Panc1 (cell line): ENCODE results near the gene UPB1. TPM values are rescaled to one million over a fixed set of nuclear protein-coding genes. Genes with fewer than 3 reads are reported as not detected.

Source experiments
- ATAC-seq: fragments of 200-7000 bp; cut with Tn5 transposase; 2 replicates; pipeline ENCODE4 v1.9.1; 2020; ENCODE audit warnings: mild to moderate bottlenecking, moderate library complexity
- BruUV-seq: library from RNA; stranded (reverse); fragments of 400-500 nt; replicated peaks from 2 replicates; lab custom pipeline; 2021; lab: Mats Ljungman, UMichigan
- CTCF ChIA-PET: fragments of 300-600 bp; sonication (Branson Sonifier 250); formaldehyde crosslinking; loops from one replicate; lab custom pipeline; 2022; ENCODE audit warnings: antibody characterized with exemption; lab: Charles Lee
- POLR2A ChIA-PET: fragments of 300-600 bp; sonication (Branson Sonifier 250); formaldehyde crosslinking; loops from one replicate; lab custom pipeline; 2022; ENCODE audit warnings: antibody characterized with exemption; lab: Charles Lee
- DNase-seq: peaks from one replicate; pipeline ENCODE4 v3.0.0-alpha.2; 2010; ENCODE audit warnings: low read depth, low spot score
- H3K27ac ChIP-seq: 2 replicates; pipeline ENCODE4 v1.5.1; 2011; ENCODE audit warnings: mild to moderate bottlenecking, low read length, inconsistent platforms
- H3K27me3 ChIP-seq: fragments of 200-500 bp; sonication (Bioruptor generic); 2 replicates; pipeline ENCODE4 v1.6.0; 2014; ENCODE audit warnings: low read length, inconsistent platforms; ENCODE audit not compliant: control insufficient read depth, insufficient read depth
- H3K36me3 ChIP-seq: fragments of 200-500 bp; sonication (Bioruptor generic); 2 replicates; pipeline ENCODE4 v1.5.1; 2014; ENCODE audit warnings: inconsistent platforms, mild to moderate bottlenecking, low read length, moderate library complexity; ENCODE audit not compliant: control insufficient read depth, insufficient read depth
- H3K4me1 ChIP-seq: 2 replicates; pipeline ENCODE4 v1.5.1; 2011; ENCODE audit warnings: inconsistent platforms, mild to moderate bottlenecking, low read length, moderate library complexity; ENCODE audit not compliant: control insufficient read depth, insufficient read depth
- H3K4me3 ChIP-seq, 2 experiments: 2 replicates each; pipeline ENCODE4 v1.5.1; 2011 to 2012; ENCODE audit warnings: low read depth in 2 of 2, low read length in 2 of 2, mild to moderate bottlenecking in 2 of 2, inconsistent platforms in 1 of 2, moderate library complexity in 1 of 2
- H3K9me3 ChIP-seq: fragments of 200-500 bp; sonication (Bioruptor generic); 2 replicates; pipeline ENCODE4 v1.5.1; 2014; ENCODE audit warnings: low read depth, mild to moderate bottlenecking, inconsistent platforms, low read length, moderate library complexity; ENCODE audit not compliant: control insufficient read depth, insufficient read depth
- CTCF ChIP-seq: fragments of 450-650 bp; IDR thresholded peaks from 2 replicates; pipeline ENCODE4 v1.5.1; 2017; ENCODE audit warnings: mild to moderate bottlenecking
- POLR2AphosphoS5 ChIP-seq: IDR thresholded peaks from 2 replicates; pipeline ENCODE4 v1.6.1; 2012; ENCODE audit warnings: mild to moderate bottlenecking, low read depth, low read length, moderate library complexity
- REST ChIP-seq, 2 experiments: IDR thresholded peaks; 2 replicates each; pipeline ENCODE4 v1.6.1; 2011 to 2012; ENCODE audit warnings: low read depth in 2 of 2, control low read depth in 1 of 2, low read length in 1 of 2, mild to moderate bottlenecking in 1 of 2, moderate library complexity in 1 of 2; ENCODE audit not compliant: insufficient read depth in 1 of 2
- SIN3A ChIP-seq: IDR thresholded peaks from 2 replicates; pipeline ENCODE4 v1.6.1; 2012; ENCODE audit warnings: low read depth, mild to moderate bottlenecking, low read length, moderate library complexity, borderline replicate concordance; ENCODE audit not compliant: insufficient read depth
- TCF7L2 ChIP-seq: IDR thresholded peaks from 2 replicates; pipeline ENCODE4 v1.6.1; 2011; ENCODE audit warnings: mild to moderate bottlenecking, low read depth, low read length, inconsistent platforms
- in situ Hi-C: cut with HindIII; loops from 2 replicates; pipeline ENCODE4 v1.10.0; 2016; ENCODE audit warnings: low sequenced_read_pairs, low pct_unique_long_range_greater_than_20kb
- intact Hi-C: fragments of 100-400 bp; cut with micrococcal nuclease; formaldehyde crosslinking; loops from one replicate; pipeline ENCODE4 v1.10.0; 2022; ENCODE audit not compliant: unreplicated experiment
- total RNA-seq: library from RNA; stranded (reverse); gene quantifications from one replicate; pipeline ENCODE4 v1.2.1, GENCODE V29; 2021; ENCODE audit not compliant: unreplicated experiment

UPB1 gene
- total RNA-seq, 1 experiment from 2014 or later = 0.10 TPM

GRCh38 chr22:24481641-24482040 lies 13.5 kb upstream of the UPB1 start:
- Histone ChIP-seq H3K4me3 (no peak overlapping the region), H3K9me3 (no peaks in the 10 kb centered on the region), H3K27me3 (no peaks in the 10 kb centered on the region), H3K36me3 (no peaks in the 10 kb centered on the region), H3K27ac (no peak overlapping the region; the same call in 1 of the 2 replicates), H3K4me1 (no peaks in the 10 kb centered on the region)
- intact Hi-C loops (no loop called here), in situ Hi-C loops (no loop called here)
- ChIA-PET POLR2A (interaction anchor here (0.6 kb wide), 1 partner anchor 110 kb away, joined by 10 read pairs; no protein-coding TSS in a partner anchor), CTCF (interaction anchor here (0.6 kb wide), 1 partner anchor 43 kb away, joined by 8 read pairs; no protein-coding TSS in a partner anchor)
- ATAC-seq (no peak), DNase-seq (no peak)
- no TSS peak for BruUV-seq
- TF ChIP-seq POLR2AphosphoS5 = no peak
- TF ChIP-seq TCF7L2 = no peak
- no peak for TF ChIP-seq CTCF
- no peak for TF ChIP-seq REST (IDR thresholded peaks at IDR 0.05; ENCODE audit: insufficient read depth in 1 of 2, low read depth in 2 of 2, low read length in 1 of 2)
- no peak for TF ChIP-seq SIN3A

- TF ChIP-seq TCF7L2 = no peak
- no peak for TF ChIP-seq POLR2AphosphoS5
- TF ChIP-seq SIN3A = no peak
- TF ChIP-seq REST (IDR thresholded peaks at IDR 0.05; ENCODE audit: insufficient read depth in 1 of 2, low read depth in 2 of 2, low read length in 1 of 2) = no peak
- TF ChIP-seq CTCF = no peak
- BruUV-seq = no TSS peak
- no peak overlapping the region for H3K4me3 ChIP-seq
- DNase-seq (no peak), ATAC-seq (no peak)
- no peak overlapping the region; the same call in 1 of the 2 replicates for H3K27ac ChIP-seq
- no peaks in the 10 kb centered on the region for H3K27me3 ChIP-seq
- in situ Hi-C loops = no loop called here
- H3K9me3 ChIP-seq = no peaks in the 10 kb centered on the region
- POLR2A ChIA-PET = no interaction called here
- no peaks in the 10 kb centered on the region for H3K36me3 ChIP-seq
- intact Hi-C loops = no loop called here
- CTCF ChIA-PET = no interaction called here
- H3K4me1 ChIP-seq = no peaks in the 10 kb centered on the region
Observed at GRCh38 chr22:24482575-24482974, 12.6 kb upstream of the UPB1 start.
